GM19395 (cell line): ENCODE results near the gene WDR35.
A peak's percentile ranks its signal among the peaks of the same experiment; 100 is the strongest.

Experiments used
- ATAC-seq: cut with Tn5 transposase; IDR thresholded peaks from one replicate; pipeline ENCODE4 v1.9.1; 2021; ENCODE audit warnings: mild to moderate bottlenecking, moderate library complexity; ENCODE audit not compliant: unreplicated experiment

The WDR35 gene

DNA sequence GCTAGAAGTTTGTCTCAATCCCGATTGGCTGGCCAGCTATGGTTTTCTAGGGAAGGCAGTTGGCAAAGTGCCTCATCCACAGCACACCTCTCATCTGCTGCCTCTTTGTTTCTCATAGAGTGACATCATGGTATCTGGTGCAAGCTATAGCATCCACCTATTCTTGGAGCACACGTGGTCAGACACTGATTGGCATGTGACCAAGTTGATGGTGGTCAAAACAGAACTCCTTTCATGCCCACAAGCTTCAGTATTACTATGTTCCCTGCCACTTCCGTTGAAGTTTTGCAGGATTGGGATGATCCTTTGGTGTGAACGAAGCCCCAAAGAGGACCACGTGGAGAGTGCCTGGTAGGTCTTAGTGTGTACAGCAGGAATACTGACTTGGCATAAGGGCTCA, 116.9 kb downstream of the WDR35 start:
- ATAC-seq: no peak

DNA sequence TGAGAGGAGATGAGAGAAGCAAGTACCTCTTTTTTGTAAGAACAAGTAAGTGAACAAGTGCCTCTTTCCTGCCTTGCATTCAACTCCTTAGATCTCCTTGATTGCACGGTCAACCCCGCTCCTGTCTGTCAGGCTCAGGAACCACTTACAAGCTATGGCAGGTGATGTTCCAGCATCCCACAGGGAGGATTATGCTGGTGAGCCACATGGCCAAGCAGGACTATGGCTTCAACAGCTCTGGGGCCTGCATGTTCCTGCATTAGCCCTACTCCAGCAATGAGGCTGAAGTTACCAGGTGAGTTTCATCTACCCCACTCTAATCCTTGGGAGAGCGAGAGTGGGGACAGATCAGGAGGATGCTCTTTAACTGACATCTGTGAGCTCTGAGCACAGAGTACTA, 117.6 kb downstream of the WDR35 start:
- ATAC-seq: no peak

DNA sequence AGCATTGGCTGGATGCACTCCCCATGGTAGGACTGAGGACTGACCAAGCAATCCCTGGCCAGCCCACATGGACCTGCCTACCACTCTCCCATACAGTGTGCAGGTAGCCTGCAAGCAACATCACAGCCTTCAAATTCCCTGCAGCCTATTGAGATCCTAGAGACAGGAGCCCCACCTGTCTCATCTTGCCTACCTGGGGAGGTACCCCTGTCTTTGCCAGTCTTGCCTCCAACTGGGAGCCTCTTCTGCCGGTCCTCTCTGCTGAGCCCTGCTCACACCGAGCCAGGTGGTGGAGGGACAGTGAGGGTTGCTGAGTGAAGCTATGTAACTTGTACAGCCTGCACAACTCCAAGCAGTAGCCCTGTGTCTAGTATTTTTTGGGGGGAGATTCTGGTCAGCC, 118.1 kb downstream of the WDR35 start:
- ATAC-seq: no peak

DNA sequence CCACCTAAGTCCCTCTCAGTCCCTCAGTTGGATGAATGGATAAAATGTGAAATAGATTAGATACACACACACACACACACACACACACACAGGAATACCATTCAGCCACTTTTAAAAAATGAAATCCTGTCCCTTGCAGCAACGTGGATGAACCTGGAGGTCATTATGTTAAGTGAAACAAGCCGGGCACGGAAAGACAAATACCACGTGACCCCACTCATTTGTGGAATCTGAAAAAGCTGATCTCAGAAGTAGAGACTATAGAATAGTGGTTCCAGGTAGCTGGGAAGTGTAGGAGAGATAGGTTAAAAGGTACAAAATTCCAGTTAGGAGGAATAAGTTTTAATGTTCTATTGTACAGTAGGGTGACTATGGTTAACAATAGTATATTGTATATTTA, 119.1 kb downstream of the WDR35 start:
- ATAC-seq: no peak

DNA sequence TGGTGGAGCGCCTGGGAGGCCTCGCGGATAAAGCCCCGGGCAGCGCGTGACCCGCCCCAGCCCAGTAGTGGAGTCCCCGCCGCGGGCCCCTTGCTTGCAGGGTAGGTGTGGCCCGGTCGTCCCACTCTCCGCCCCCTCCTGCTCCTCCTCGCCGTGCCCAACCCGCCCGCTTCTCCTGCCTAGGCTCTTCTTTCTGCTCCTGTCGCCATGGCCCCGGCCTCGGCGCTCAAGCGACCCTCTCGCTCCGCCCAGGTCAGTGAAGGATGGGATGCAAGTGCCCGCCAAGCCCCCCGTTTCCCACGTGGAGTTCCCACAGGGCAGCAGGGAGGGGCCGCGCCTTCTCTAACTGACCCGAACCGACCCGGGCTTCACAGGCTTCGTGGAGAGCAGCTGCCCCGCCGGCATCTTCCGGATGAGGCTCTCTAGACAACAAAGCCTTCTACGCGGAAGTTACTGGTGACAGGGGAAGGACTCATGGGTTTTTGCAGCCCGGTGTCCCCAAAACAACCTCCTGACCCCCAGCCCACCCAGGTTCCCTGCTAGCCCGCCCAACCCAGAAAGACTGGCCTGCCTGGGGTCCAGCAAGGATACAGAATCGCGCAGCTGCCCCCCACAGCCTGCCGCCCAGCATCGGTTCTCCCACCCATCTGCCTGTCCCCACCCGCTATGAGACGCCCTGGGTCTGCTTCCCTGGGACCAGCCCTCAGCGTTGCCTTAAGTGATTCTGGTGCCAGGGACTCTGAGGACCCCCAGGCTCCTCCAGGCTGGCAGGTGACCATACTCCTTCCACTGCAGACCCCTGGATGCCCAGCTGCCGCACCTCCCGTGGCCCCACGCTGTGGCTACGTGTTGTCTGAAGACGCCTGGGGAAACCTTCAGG, 121.0 kb downstream of the WDR35 start:
- ATAC-seq: peak; percentile 71

DNA sequence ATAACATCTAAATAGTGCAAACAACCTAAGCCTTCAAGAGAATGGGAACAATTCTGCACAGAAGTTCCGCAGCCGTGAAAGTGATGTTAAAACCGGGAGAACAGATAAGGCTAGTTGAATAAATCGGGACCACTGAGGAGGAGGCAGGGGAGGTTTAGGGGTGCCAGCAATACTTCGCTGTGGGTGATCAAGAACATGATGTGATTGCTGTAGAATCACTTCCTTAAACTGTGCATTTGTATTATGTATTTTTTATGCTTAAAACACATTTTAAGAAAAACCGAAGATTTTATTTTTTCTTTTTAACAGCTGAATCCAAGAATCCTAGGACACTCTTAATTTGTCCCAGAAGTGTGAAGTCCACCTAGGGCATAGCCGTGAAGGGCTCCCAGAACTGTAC, 121.7 kb downstream of the WDR35 start:
- ATAC-seq: peak; percentile 16

DNA sequence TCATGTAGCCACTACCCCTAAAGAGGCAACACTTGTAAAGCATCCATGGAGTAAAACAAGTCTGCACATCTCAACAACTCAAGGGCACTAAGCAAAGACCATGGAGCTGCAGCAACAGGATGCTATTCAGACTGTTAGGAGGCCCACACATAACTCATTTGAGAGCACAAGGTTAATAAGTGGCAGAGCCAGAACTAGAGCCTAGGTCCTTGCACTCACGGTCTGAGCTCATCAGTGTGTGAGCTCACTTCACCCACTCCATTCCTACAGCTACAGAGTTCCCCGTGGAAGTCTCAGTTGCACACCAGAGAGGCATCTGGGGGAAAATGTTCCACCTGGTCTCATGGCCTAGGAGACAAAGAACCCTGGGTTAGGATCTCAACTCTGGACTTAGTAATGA, 123.1 kb downstream of the WDR35 start:
- peak; percentile 40 for ATAC-seq

DNA sequence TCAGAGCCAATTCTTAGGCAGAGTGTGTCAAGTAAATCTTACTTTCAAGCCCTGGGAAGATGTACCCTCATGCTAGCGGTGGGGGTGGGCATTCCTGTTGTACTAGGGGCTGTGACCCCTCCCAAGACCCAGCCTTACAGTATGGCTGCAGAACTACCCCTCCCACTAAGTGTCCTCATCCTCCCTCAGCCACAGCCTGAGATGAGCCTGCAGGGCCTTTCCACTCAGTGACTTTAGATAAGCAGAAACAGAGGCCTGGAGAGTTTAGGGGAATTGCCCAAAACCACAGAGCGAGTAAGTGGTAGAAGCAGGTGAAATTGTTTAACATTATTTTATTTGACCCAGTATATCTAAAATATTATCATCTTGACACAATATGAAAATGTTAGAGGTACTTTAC, 124.8 kb downstream of the WDR35 start:
- no peak for ATAC-seq

DNA sequence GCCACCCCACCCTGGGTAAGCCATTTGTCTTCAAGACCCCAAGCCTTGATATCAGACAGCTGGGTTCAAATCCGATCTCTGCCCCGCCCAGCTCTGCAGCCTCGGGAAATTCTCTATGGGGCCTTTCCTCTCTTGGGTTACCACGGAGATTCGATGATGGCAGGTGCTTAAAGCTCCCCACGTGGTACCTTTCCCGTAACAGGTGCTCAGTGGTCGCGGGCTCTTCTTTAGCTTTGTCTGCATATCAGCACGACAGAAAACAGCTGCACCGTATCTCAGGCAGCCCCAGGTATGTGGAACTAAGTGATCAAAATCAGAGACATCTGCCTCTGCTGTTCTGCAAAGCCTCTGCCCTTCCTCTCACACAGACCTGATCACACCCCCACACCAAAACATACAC, 125.5 kb downstream of the WDR35 start:
- no peak for ATAC-seq

DNA sequence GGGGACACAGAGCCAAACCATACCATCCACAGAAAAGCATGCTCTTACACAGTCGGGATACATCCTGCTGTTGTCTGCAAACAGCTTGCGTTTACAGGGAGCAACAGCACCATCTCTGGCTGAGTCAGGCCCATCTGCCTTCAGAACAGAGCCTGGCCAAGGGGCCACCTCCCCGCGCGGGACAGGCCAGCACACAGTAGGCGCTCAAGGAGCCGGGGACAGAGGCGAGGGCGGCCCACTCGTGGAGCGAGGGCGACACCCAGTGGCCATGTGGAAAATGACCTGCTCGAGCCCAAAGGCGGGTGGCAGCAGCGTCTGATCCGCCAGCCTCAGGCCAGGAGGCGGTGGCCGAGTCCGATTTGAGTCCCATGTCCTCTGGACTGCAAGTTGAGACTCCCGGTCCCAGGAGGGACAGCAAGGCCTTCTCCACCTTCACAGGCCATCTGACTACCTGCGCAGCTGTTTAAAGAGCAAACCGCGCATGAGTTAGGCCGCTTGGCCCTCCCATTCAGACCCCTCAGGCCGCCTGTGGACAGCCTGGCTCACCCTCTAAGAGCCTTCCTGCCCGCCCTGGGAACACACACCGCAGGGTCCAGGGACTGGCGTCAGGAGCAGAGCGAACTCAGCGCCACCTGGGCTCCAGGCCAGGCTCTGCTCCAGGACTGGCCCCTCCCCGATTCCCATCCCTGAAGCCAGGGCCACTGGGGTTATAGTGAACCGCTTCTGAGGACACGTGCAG, 126.4 kb downstream of the WDR35 start:
- ATAC-seq: peak; percentile 75

DNA sequence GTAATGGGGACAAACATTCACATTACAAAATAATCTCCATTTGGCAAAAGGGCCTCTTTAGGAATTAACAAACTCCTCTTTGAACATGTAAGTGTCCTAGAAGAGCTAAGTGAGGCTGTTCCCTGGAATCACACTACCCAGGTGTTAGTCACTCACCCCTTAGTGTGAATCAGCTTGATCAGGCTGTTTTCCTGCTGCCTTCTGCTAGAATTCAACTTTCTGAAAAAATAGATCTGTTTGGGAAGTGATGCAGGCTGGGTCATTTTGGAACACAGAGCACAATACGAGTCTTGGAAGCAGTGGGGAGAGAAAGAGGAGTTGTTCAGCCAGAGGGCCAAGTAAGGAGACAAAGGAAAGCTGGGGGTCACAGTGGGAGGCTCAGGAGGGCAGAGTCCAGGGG, 128.1 kb downstream of the WDR35 start:
- no peak for ATAC-seq
